OCI-LY3 (cell line): ENCODE measurements around the gene COL1A1.

Source experiments
- CTCF ChIP-seq: fragments of 200-600, 300-600 bp; sonication (generic); IDR thresholded peaks from 2 replicates; pipeline ENCODE4 v1.5.1; 2014; ENCODE audit warnings: antibody characterized with exemption, low read length, low read depth
- EZH2phosphoT487 ChIP-seq: fragments of 200-600 bp; shearing (Covaris generic); IDR thresholded peaks from 2 replicates; pipeline ENCODE4 v1.6.1; 2018; ENCODE audit warnings: antibody characterized with exemption, mixed run types, low read depth

- TF ChIP-seq CTCF (no peak), EZH2phosphoT487 (no peak)
Measured at GRCh38 chr17:50190293-50190602, 11.2 kb downstream of the COL1A1 start.
